BE2C (cell line): ENCODE results near the gene KCTD21.

Experiments
- DNase-seq: peaks from one replicate; pipeline ENCODE4 v3.0.0-alpha.2; 2020
- H3K27me3 ChIP-seq: fragments of 250-450 bp; sonication (Bioruptor Pico); 2 replicates; pipeline ENCODE4 v1.5.1; 2020; ENCODE audit warnings: mild to moderate bottlenecking
- H3K36me3 ChIP-seq: fragments of 250-450 bp; sonication (Bioruptor Pico); 2 replicates; pipeline ENCODE4 v1.5.1; 2020; ENCODE audit warnings: mild to moderate bottlenecking
- H3K4me1 ChIP-seq: fragments of 250-450 bp; sonication (Bioruptor Pico); 2 replicates; pipeline ENCODE4 v1.5.1; 2020
- H3K4me3 ChIP-seq: 2 replicates; pipeline ENCODE4 v1.5.1; 2011; ENCODE audit warnings: low read depth, low read length
- H3K9me3 ChIP-seq: fragments of 250-450 bp; sonication (Bioruptor Pico); 2 replicates; pipeline ENCODE4 v1.5.1; 2020
- CTCF ChIP-seq: IDR thresholded peaks from 2 replicates; pipeline ENCODE4 v1.5.1; 2012; ENCODE audit warnings: mild to moderate bottlenecking, low read depth, low read length

Gene KCTD21

GRCh38 chr11:78197816-78198215 is 9.4 kb upstream of the KCTD21 start:
- TF ChIP-seq CTCF = no peak
- H3K4me3 ChIP-seq = no peak overlapping the region
- DNase-seq = no peak
- H3K27me3 ChIP-seq = no peaks in the 10 kb centered on the region
- no peaks in the 10 kb centered on the region for H3K9me3 ChIP-seq
- no peaks in the 10 kb centered on the region; the same call in 1 of the 2 replicates for H3K4me1 ChIP-seq
- peaks cover 5% of the 10 kb centered on the region; the same call in 1 of the 2 replicates for H3K36me3 ChIP-seq

- no peak for DNase-seq
- no peak for TF ChIP-seq CTCF
- no peak overlapping the region for H3K4me3 ChIP-seq
- peaks cover 5% of the 10 kb centered on the region; the same call in 1 of the 2 replicates for H3K36me3 ChIP-seq
- H3K27me3 ChIP-seq = no peaks in the 10 kb centered on the region
- no peaks in the 10 kb centered on the region; the same call in 1 of the 2 replicates for H3K4me1 ChIP-seq
- H3K9me3 ChIP-seq = no peaks in the 10 kb centered on the region
Measured at GRCh38 chr11:78196661-78197091, 8.2 kb upstream of the KCTD21 start.

GRCh38 chr11:78195917-78196560 is 7.6 kb upstream of the KCTD21 start:
- no peaks in the 10 kb centered on the region; the same call in 1 of the 2 replicates for H3K4me1 ChIP-seq
- no peak for TF ChIP-seq CTCF
- DNase-seq = no peak
- H3K9me3 ChIP-seq = no peaks in the 10 kb centered on the region
- peaks cover 5% of the 10 kb centered on the region; the same call in 1 of the 2 replicates for H3K36me3 ChIP-seq
- no peaks in the 10 kb centered on the region for H3K27me3 ChIP-seq
- H3K4me3 ChIP-seq = no peak overlapping the region

- no peak overlapping the region for H3K4me3 ChIP-seq
- no peak for TF ChIP-seq CTCF
- no peaks in the 10 kb centered on the region for H3K9me3 ChIP-seq
- H3K4me1 ChIP-seq = no peaks in the 10 kb centered on the region; the same call in 1 of the 2 replicates
- H3K27me3 ChIP-seq = no peaks in the 10 kb centered on the region
- no peak for DNase-seq
- peaks cover 5% of the 10 kb centered on the region; the same call in 1 of the 2 replicates for H3K36me3 ChIP-seq
Measured at GRCh38 chr11:78194490-78194889, 6.1 kb upstream of the KCTD21 start.

GRCh38 chr11:78193806-78194205 is 5.4 kb upstream of the KCTD21 start:
- no peaks in the 10 kb centered on the region for H3K9me3 ChIP-seq
- no peak overlapping the region for H3K4me3 ChIP-seq
- H3K36me3 ChIP-seq = peaks cover 5% of the 10 kb centered on the region; the same call in 1 of the 2 replicates
- TF ChIP-seq CTCF = no peak
- no peaks in the 10 kb centered on the region; the same call in 1 of the 2 replicates for H3K4me1 ChIP-seq
- H3K27me3 ChIP-seq = no peaks in the 10 kb centered on the region
- DNase-seq = no peak

GRCh38 chr11:78192911-78193351 is 4.5 kb upstream of the KCTD21 start:
- no peaks in the 10 kb centered on the region; the same call in 1 of the 2 replicates for H3K4me1 ChIP-seq
- no peak for TF ChIP-seq CTCF
- no peaks in the 10 kb centered on the region for H3K27me3 ChIP-seq
- no peaks in the 10 kb centered on the region for H3K9me3 ChIP-seq
- no peak overlapping the region for H3K4me3 ChIP-seq
- H3K36me3 ChIP-seq = peaks cover 1% of the 10 kb centered on the region; the same call in 1 of the 2 replicates
- no peak for DNase-seq
